Right lobe of liver (tissue), 4 donors: ENCODE measurements around the gene CRYGN.

ENCODE experiments used
- POLR2A ChIP-seq: fragments of 450-650 bp; IDR thresholded peaks from one replicate; pipeline ENCODE4 v1.6.1; 2017; ENCODE audit warnings: antibody characterized with exemption, mild to moderate bottlenecking
- TF ChIP-seq, protein P1 (sequence below), 4 donors: fragments of 200-600 bp in 3 of 4; fragments of 450-650 bp in 1 of 4; IDR thresholded peaks; one replicate each; pipeline versions ENCODE4 v1.5.1 to v1.8.0; 2016 to 2022; ENCODE audit warnings: antibody characterized with exemption in 4 of 4, mild to moderate bottlenecking in 2 of 4
- donor health status: DM: no; HTN: no; CAD: no.
- donor health status: DM: no; HTN: no; CAD: no.
- donor health status: DM: no; HTN: yes; CAD: no.

DNA sequence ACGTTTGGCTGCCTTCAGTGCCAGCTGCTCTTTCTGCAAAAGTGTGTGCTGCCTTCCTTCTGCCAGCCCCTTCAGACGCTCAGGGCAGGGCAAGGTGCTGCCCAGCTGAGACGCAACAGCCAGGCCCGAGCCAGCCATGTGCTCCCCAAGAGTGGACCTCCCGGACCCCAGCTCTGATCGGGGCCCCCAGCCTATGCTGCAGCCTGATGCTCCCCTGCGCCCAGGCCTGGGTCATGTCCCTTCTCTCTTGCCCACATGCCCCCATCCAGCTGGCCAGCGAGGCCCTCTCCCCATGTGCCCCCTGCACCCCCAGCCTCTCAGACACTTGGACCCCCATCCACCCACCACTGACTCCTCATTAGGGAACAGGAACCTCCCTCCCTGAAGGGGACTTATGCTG, 47.9 kb downstream of the CRYGN start:
- TF ChIP-seq, protein P1, sequence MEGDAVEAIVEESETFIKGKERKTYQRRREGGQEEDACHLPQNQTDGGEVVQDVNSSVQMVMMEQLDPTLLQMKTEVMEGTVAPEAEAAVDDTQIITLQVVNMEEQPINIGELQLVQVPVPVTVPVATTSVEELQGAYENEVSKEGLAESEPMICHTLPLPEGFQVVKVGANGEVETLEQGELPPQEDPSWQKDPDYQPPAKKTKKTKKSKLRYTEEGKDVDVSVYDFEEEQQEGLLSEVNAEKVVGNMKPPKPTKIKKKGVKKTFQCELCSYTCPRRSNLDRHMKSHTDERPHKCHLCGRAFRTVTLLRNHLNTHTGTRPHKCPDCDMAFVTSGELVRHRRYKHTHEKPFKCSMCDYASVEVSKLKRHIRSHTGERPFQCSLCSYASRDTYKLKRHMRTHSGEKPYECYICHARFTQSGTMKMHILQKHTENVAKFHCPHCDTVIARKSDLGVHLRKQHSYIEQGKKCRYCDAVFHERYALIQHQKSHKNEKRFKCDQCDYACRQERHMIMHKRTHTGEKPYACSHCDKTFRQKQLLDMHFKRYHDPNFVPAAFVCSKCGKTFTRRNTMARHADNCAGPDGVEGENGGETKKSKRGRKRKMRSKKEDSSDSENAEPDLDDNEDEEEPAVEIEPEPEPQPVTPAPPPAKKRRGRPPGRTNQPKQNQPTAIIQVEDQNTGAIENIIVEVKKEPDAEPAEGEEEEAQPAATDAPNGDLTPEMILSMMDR (IDR thresholded peaks at IDR 0.05), result no peak
- TF ChIP-seq POLR2A, result no peak
